GM23338 (cell line): ENCODE results near the gene PCYT2. TPM values are rescaled to one million over a fixed set of nuclear protein-coding genes. Genes with fewer than 3 reads are reported as not detected.

Source experiments
- ATAC-seq: fragments of 200-7000 bp; cut with Tn5 transposase; 3 replicates; pipeline ENCODE4 v1.9.1; 2020
- DNase-seq: peaks from one replicate; pipeline ENCODE4 v3.0.0-alpha.2; 2015; ENCODE audit warnings: low spot score
- H2AFZ ChIP-seq: fragments of 200-600 bp; sonication (generic); 2 replicates; pipeline ENCODE4 v1.8.0; 2016; ENCODE audit warnings: antibody characterized with exemption, mild to moderate bottlenecking, moderate library complexity
- H3F3A ChIP-seq: fragments of 200-600 bp; sonication (generic); replicated peaks from 2 replicates; pipeline ENCODE4 v1.8.0; 2017; ENCODE audit warnings: antibody characterized with exemption, mixed run types, low read depth
- H3K27ac ChIP-seq: fragments of 200-600 bp; sonication (generic); 2 replicates; pipeline ENCODE4 v1.6.1; 2016; ENCODE audit warnings: low read depth
- H3K27me3 ChIP-seq: fragments of 200-600 bp; sonication (generic); 2 replicates; pipeline ENCODE4 v1.8.0; 2016; ENCODE audit warnings: mild to moderate bottlenecking, mixed run types, moderate library complexity; ENCODE audit not compliant: insufficient read depth
- H3K36me3 ChIP-seq: fragments of 200-600 bp; sonication (generic); 2 replicates; pipeline ENCODE4 v1.8.0; 2016; ENCODE audit warnings: mild to moderate bottlenecking; ENCODE audit not compliant: insufficient read depth
- H3K4me1 ChIP-seq: fragments of 200-600 bp; sonication (generic); 2 replicates; pipeline ENCODE4 v1.8.0; 2016; ENCODE audit warnings: mild to moderate bottlenecking, moderate library complexity; ENCODE audit not compliant: insufficient read depth
- H3K4me2 ChIP-seq: fragments of 200-600 bp; sonication (generic); 2 replicates; pipeline ENCODE4 v1.7.1; 2017; ENCODE audit warnings: mixed run types
- H3K4me3 ChIP-seq: fragments of 200-600 bp; sonication (generic); 2 replicates; pipeline ENCODE4 v1.6.1; 2016; ENCODE audit warnings: mixed run types
- H3K79me2 ChIP-seq: fragments of 200-600 bp; sonication (generic); replicated peaks from 2 replicates; pipeline ENCODE4 v1.8.0; 2017; ENCODE audit warnings: mild to moderate bottlenecking; ENCODE audit not compliant: insufficient read depth
- H3K9me2 ChIP-seq: fragments of 200-600 bp; sonication (generic); 2 replicates; pipeline ENCODE4 v1.8.0; 2017; ENCODE audit not compliant: insufficient read depth
- H4K20me1 ChIP-seq: fragments of 200-600 bp; sonication (generic); replicated peaks from 2 replicates; pipeline ENCODE4 v1.8.0; 2017; ENCODE audit warnings: mild to moderate bottlenecking; ENCODE audit not compliant: insufficient read depth
- H3K27ac Mint-ChIP-seq: 2 replicates; pipeline ENCODE4 v1.8.0; 2020; ENCODE audit warnings: inconsistent platforms, mild to moderate bottlenecking, moderate library complexity, mixed read lengths
- H3K27me3 Mint-ChIP-seq: 3 replicates; pipeline ENCODE4 v1.8.0; 2022; ENCODE audit warnings: low read depth, mild to moderate bottlenecking, moderate library complexity, mixed read lengths, inconsistent platforms; ENCODE audit not compliant: insufficient read depth, poor library complexity
- H3K36me3 Mint-ChIP-seq: 3 replicates; pipeline ENCODE4 v1.8.0; 2021; ENCODE audit warnings: low read depth, mild to moderate bottlenecking, inconsistent platforms, moderate library complexity, mixed read lengths
- H3K4me1 Mint-ChIP-seq: 3 replicates; pipeline ENCODE4 v1.8.0; 2020; ENCODE audit warnings: mild to moderate bottlenecking, inconsistent platforms, mixed read lengths
- H3K4me3 Mint-ChIP-seq: 3 replicates; pipeline ENCODE4 v1.8.0; 2021; ENCODE audit warnings: moderate library complexity, mild to moderate bottlenecking, inconsistent platforms, mixed read lengths
- H3K9me3 Mint-ChIP-seq: 3 replicates; pipeline ENCODE4 v1.8.0; 2020; ENCODE audit warnings: moderate library complexity, mild to moderate bottlenecking, inconsistent platforms, mixed read lengths
- CREB1 ChIP-seq: fragments of 250-450 bp; sonication (Bioruptor Pico); IDR thresholded peaks from 2 replicates; pipeline ENCODE4 v1.5.0; 2020; ENCODE audit warnings: low read depth, mild to moderate bottlenecking, moderate library complexity
- EZH2 ChIP-seq: fragments of 200-600 bp; sonication (generic); IDR thresholded peaks from one replicate; pipeline ENCODE4 v1.8.0; 2017; ENCODE audit warnings: antibody characterized with exemption, mild to moderate bottlenecking, low read depth; ENCODE audit not compliant: unreplicated experiment
- EZH2phosphoT487 ChIP-seq: fragments of 200-600 bp; sonication (generic); IDR thresholded peaks from one replicate; pipeline ENCODE4 v1.8.1; 2018; ENCODE audit warnings: antibody characterized with exemption; ENCODE audit not compliant: unreplicated experiment
- JUNB ChIP-seq: IDR thresholded peaks from one replicate; pipeline ENCODE4 v1.6.1; 2016; ENCODE audit warnings: antibody characterized with exemption; ENCODE audit not compliant: unreplicated experiment
- NANOG ChIP-seq: IDR thresholded peaks from 2 replicates; pipeline ENCODE4 v1.6.1; 2016; ENCODE audit warnings: antibody characterized with exemption, borderline replicate concordance
- POLR2AphosphoS5 ChIP-seq: IDR thresholded peaks from 2 replicates; pipeline ENCODE4 v1.6.1; 2016; ENCODE audit warnings: antibody characterized with exemption, low read depth
- STAT1 ChIP-seq: IDR thresholded peaks from one replicate; pipeline ENCODE4 v1.6.1; 2016; ENCODE audit warnings: antibody characterized with exemption; ENCODE audit not compliant: unreplicated experiment
- ZNF114 ChIP-seq: fragments of 250-450 bp; sonication (Bioruptor Pico); IDR thresholded peaks from 2 replicates; pipeline ENCODE4 v1.5.0; 2020; ENCODE audit warnings: mild to moderate bottlenecking, moderate library complexity
- ZNF331 ChIP-seq: fragments of 250-450 bp; sonication (Bioruptor Pico); IDR thresholded peaks from 2 replicates; pipeline ENCODE4 v1.5.0; 2020; ENCODE audit warnings: low read depth, mild to moderate bottlenecking, moderate library complexity
- polyA plus RNA-seq: library from polyadenylated mRNA; unstranded; fragments of >200 nt; fragmentation: Nextera tagmentation; extraction: Ambion mirVana; gene quantifications from 2 replicates; pipeline ENCODE4 v1.2.1, GENCODE V29; 2016
- total RNA-seq: library from RNA; depleted of rRNA; stranded (reverse); fragments of >200 nt; shearing (Covaris generic); gene quantifications from 2 replicates; pipeline ENCODE4 v1.2.3, GENCODE V29; 2014
- TF ChIP-seq, protein P1 (sequence below): IDR thresholded peaks from one replicate; pipeline ENCODE4 v1.6.1; 2018; ENCODE audit warnings: antibody characterized with exemption; ENCODE audit not compliant: unreplicated experiment
- TF ChIP-seq, protein P2 (sequence below): fragments of 250-450 bp; sonication (Bioruptor Pico); IDR thresholded peaks from 2 replicates; pipeline ENCODE4 v1.5.0; 2020; ENCODE audit warnings: mild to moderate bottlenecking, moderate library complexity
- TF ChIP-seq, protein P3 (sequence below), 2 experiments: fragments of 200-600 bp in 1 of 2; sonication (generic) in 1 of 2; conservative IDR thresholded peaks; 2 replicates each; pipeline versions ENCODE4 v1.5.1 to v1.6.1; 2016 to 2017; ENCODE audit warnings: antibody characterized with exemption in 2 of 2, low read depth in 2 of 2, mild to moderate bottlenecking in 2 of 2, moderate library complexity in 1 of 2
- TF ChIP-seq, protein P4 (sequence below): IDR thresholded peaks from 2 replicates; pipeline ENCODE4 v1.6.1; 2016; ENCODE audit warnings: antibody characterized with exemption

PCYT2 gene
- total and polyA plus RNA-seq, 2 experiments from 2014 or later: 51.6 to 82.9 TPM

DNA sequence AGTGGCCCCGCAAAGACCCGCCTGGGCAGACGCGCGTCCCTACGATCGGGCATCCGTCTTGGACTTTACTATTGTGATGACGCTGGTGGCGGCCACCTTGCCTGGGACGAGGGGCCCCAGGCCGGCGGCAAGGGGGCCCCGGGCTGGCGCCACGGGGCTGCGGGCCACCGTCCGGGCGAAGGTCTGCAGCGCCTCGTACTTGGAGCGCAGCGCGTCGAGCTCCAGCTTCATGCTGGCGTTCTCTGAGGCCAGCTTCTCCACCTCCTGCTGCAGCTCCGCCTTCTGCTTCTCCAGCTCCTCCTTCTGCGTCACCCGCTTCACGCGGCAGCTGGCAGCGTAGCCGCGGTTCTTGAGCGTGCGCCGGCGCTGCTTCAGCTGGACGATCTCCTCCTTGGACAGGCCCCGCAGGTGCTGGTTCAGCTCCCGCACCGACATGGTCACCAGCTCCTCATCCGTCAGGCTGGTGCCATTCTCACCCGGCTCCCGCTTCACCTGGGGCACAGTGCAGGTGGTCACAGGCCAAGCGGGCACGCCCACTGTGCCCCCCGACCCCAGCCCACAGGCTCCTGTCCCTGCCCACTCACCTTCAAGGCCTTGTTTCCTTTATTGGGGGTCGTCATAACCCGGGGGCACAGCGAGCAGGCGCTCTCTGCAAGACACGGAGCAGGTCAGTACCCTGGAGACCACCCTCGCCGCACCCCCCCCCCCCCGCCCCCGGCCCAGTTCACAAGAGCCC lies 11.5 kb upstream of the PCYT2 start:
- TF ChIP-seq POLR2AphosphoS5: no peak
- no peak for TF ChIP-seq NANOG
- TF ChIP-seq, protein P1, sequence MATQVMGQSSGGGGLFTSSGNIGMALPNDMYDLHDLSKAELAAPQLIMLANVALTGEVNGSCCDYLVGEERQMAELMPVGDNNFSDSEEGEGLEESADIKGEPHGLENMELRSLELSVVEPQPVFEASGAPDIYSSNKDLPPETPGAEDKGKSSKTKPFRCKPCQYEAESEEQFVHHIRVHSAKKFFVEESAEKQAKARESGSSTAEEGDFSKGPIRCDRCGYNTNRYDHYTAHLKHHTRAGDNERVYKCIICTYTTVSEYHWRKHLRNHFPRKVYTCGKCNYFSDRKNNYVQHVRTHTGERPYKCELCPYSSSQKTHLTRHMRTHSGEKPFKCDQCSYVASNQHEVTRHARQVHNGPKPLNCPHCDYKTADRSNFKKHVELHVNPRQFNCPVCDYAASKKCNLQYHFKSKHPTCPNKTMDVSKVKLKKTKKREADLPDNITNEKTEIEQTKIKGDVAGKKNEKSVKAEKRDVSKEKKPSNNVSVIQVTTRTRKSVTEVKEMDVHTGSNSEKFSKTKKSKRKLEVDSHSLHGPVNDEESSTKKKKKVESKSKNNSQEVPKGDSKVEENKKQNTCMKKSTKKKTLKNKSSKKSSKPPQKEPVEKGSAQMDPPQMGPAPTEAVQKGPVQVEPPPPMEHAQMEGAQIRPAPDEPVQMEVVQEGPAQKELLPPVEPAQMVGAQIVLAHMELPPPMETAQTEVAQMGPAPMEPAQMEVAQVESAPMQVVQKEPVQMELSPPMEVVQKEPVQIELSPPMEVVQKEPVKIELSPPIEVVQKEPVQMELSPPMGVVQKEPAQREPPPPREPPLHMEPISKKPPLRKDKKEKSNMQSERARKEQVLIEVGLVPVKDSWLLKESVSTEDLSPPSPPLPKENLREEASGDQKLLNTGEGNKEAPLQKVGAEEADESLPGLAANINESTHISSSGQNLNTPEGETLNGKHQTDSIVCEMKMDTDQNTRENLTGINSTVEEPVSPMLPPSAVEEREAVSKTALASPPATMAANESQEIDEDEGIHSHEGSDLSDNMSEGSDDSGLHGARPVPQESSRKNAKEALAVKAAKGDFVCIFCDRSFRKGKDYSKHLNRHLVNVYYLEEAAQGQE: no peak
- no peak for TF ChIP-seq ZNF114 (CRISPR knock-in tag)
- TF ChIP-seq CREB1 (CRISPR knock-in tag): no peak
- no peak for TF ChIP-seq STAT1
- no peak for TF ChIP-seq EZH2
- TF ChIP-seq EZH2phosphoT487: no peak
- TF ChIP-seq, protein P2, sequence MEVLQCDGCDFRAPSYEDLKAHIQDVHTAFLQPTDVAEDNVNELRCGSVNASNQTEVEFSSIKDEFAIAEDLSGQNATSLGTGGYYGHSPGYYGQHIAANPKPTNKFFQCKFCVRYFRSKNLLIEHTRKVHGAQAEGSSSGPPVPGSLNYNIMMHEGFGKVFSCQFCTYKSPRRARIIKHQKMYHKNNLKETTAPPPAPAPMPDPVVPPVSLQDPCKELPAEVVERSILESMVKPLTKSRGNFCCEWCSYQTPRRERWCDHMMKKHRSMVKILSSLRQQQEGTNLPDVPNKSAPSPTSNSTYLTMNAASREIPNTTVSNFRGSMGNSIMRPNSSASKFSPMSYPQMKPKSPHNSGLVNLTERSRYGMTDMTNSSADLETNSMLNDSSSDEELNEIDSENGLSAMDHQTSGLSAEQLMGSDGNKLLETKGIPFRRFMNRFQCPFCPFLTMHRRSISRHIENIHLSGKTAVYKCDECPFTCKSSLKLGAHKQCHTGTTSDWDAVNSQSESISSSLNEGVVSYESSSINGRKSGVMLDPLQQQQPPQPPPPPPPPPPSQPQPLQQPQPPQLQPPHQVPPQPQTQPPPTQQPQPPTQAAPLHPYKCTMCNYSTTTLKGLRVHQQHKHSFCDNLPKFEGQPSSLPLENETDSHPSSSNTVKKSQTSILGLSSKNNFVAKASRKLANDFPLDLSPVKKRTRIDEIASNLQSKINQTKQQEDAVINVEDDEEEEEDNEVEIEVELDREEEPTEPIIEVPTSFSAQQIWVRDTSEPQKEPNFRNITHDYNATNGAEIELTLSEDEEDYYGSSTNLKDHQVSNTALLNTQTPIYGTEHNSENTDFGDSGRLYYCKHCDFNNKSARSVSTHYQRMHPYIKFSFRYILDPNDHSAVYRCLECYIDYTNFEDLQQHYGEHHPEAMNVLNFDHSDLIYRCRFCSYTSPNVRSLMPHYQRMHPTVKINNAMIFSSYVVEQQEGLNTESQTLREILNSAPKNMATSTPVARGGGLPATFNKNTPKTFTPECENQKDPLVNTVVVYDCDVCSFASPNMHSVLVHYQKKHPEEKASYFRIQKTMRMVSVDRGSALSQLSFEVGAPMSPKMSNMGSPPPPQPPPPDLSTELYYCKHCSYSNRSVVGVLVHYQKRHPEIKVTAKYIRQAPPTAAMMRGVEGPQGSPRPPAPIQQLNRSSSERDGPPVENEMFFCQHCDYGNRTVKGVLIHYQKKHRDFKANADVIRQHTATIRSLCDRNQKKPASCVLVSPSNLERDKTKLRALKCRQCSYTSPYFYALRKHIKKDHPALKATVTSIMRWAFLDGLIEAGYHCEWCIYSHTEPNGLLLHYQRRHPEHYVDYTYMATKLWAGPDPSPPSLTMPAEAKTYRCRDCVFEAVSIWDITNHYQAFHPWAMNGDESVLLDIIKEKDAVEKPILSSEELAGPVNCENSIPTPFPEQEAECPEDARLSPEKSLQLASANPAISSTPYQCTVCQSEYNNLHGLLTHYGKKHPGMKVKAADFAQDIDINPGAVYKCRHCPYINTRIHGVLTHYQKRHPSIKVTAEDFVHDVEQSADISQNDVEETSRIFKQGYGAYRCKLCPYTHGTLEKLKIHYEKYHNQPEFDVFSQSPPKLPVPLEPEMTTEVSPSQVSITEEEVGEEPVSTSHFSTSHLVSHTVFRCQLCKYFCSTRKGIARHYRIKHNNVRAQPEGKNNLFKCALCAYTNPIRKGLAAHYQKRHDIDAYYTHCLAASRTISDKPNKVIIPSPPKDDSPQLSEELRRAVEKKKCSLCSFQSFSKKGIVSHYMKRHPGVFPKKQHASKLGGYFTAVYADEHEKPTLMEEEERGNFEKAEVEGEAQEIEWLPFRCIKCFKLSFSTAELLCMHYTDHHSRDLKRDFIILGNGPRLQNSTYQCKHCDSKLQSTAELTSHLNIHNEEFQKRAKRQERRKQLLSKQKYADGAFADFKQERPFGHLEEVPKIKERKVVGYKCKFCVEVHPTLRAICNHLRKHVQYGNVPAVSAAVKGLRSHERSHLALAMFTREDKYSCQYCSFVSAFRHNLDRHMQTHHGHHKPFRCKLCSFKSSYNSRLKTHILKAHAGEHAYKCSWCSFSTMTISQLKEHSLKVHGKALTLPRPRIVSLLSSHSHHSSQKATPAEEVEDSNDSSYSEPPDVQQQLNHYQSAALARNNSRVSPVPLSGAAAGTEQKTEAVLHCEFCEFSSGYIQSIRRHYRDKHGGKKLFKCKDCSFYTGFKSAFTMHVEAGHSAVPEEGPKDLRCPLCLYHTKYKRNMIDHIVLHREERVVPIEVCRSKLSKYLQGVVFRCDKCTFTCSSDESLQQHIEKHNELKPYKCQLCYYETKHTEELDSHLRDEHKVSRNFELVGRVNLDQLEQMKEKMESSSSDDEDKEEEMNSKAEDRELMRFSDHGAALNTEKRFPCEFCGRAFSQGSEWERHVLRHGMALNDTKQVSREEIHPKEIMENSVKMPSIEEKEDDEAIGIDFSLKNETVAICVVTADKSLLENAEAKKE (CRISPR knock-in tag): no peak
- TF ChIP-seq, protein P3, sequence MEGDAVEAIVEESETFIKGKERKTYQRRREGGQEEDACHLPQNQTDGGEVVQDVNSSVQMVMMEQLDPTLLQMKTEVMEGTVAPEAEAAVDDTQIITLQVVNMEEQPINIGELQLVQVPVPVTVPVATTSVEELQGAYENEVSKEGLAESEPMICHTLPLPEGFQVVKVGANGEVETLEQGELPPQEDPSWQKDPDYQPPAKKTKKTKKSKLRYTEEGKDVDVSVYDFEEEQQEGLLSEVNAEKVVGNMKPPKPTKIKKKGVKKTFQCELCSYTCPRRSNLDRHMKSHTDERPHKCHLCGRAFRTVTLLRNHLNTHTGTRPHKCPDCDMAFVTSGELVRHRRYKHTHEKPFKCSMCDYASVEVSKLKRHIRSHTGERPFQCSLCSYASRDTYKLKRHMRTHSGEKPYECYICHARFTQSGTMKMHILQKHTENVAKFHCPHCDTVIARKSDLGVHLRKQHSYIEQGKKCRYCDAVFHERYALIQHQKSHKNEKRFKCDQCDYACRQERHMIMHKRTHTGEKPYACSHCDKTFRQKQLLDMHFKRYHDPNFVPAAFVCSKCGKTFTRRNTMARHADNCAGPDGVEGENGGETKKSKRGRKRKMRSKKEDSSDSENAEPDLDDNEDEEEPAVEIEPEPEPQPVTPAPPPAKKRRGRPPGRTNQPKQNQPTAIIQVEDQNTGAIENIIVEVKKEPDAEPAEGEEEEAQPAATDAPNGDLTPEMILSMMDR (conservative IDR thresholded peaks at IDR 0.05; ENCODE audit: low read depth in 2 of 2): no peak
- no peak for TF ChIP-seq ZNF331 (CRISPR knock-in tag)
- no peak for TF ChIP-seq JUNB
- TF ChIP-seq, protein P4, sequence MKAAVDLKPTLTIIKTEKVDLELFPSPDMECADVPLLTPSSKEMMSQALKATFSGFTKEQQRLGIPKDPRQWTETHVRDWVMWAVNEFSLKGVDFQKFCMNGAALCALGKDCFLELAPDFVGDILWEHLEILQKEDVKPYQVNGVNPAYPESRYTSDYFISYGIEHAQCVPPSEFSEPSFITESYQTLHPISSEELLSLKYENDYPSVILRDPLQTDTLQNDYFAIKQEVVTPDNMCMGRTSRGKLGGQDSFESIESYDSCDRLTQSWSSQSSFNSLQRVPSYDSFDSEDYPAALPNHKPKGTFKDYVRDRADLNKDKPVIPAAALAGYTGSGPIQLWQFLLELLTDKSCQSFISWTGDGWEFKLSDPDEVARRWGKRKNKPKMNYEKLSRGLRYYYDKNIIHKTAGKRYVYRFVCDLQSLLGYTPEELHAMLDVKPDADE: no peak

More for the DNA sequence above, 11.5 kb upstream of the PCYT2 start:
- H4K20me1 ChIP-seq: peaks cover 19% of the 10 kb centered on the region
- H3K9me3 Mint-ChIP-seq: no peaks in the 10 kb centered on the region; the same call in 2 of the 3 replicates
- peak overlapping the region; percentile 85 for H3K4me3 Mint-ChIP-seq
- H2AFZ ChIP-seq: no peak overlapping the region
- H3K36me3 ChIP-seq: no peaks in the 10 kb centered on the region; the same call in 1 of the 2 replicates
- H3K36me3 Mint-ChIP-seq: peaks cover 33% of the 10 kb centered on the region
- ATAC-seq (no peak), DNase-seq (no peak)
- peaks cover 47% of the 10 kb centered on the region for H3K4me1 Mint-ChIP-seq
- H3K4me3 ChIP-seq: peak overlapping the region; percentile 53; the same call in 1 of the 2 replicates
- no peaks in the 10 kb centered on the region for H3K27me3 ChIP-seq
- no peaks in the 10 kb centered on the region for H3K9me2 ChIP-seq
- H3K27ac ChIP-seq: peak overlapping the region; percentile 95
- H3K79me2 ChIP-seq: peaks cover 77% of the 10 kb centered on the region
- peaks cover 33% of the 10 kb centered on the region for H3F3A ChIP-seq
- H3K4me1 ChIP-seq: peaks cover 26% of the 10 kb centered on the region; the same call in 1 of the 2 replicates
- H3K27me3 Mint-ChIP-seq: peaks cover 37% of the 10 kb centered on the region
- peak overlapping the region; percentile 100 for H3K27ac Mint-ChIP-seq
- H3K4me2 ChIP-seq: peak overlapping the region; percentile 64; the same call in 1 of the 2 replicates
